K562 (cell line): Measurements from ENCODE around the gene TMEM185B.

Experiments used
- CCAR2 ChIP-seq: fragments of 200-400 bp; formaldehyde crosslinking; IDR thresholded peaks from 2 replicates; pipeline ENCODE4 v1.6.1; 2017; ENCODE audit warnings: mild to moderate bottlenecking, low read depth, low read length
- CTCF ChIP-seq, 3 experiments: IDR thresholded peaks in 2 of 3; conservative IDR thresholded peaks in 1 of 3; 2 replicates each; pipeline ENCODE4 v1.5.1; 2011 to 2012; ENCODE audit warnings: low read length in 3 of 3, mild to moderate bottlenecking in 3 of 3, control low read depth in 2 of 3, improper control_type of control experiment in 1 of 3, inconsistent platforms in 1 of 3, low read depth in 1 of 3, mixed read lengths in 1 of 3, moderate library complexity in 1 of 3; ENCODE audit not compliant: insufficient read depth in 2 of 3
- FOXP4 ChIP-seq: sonication (generic); formaldehyde crosslinking; IDR thresholded peaks from 2 replicates; pipeline ENCODE4 v1.8.0; 2022; ENCODE audit warnings: mild to moderate bottlenecking, missing genetic modification reagents, borderline replicate concordance
- POLR2AphosphoS5 ChIP-seq: IDR thresholded peaks from 2 replicates; pipeline ENCODE4 v1.6.1; 2011; ENCODE audit warnings: mild to moderate bottlenecking, low read depth, low read length, moderate library complexity; ENCODE audit not compliant: control insufficient read depth, insufficient read depth

GRCh38 chr2:120204417-120204816 lies 18.8 kb downstream of the TMEM185B start:
- no peak for TF ChIP-seq POLR2AphosphoS5
- TF ChIP-seq FOXP4 (CRISPR knock-in tag): no peak
- no peak for TF ChIP-seq CTCF (IDR thresholded peaks at IDR 0.05 in 2 of 3, conservative IDR thresholded peaks at IDR 0.05 in 1 of 3; ENCODE audit: insufficient read depth in 2 of 3, low read depth in 1 of 3, low read length in 3 of 3)
- TF ChIP-seq CCAR2: no peak
